IMR-90 (cell line): ENCODE results near the gene CRISPLD2. TPM values are rescaled to one million over a fixed set of nuclear protein-coding genes. Genes with fewer than 3 reads are reported as not detected.

ENCODE experiments used
- ATAC-seq: fragments of 200-7000 bp; cut with Tn5 transposase; 2 replicates; pipeline ENCODE4 v1.9.1; 2020; ENCODE audit warnings: low read depth, mild to moderate bottlenecking, moderate library complexity
- BruUV-seq: library from RNA; stranded (reverse); fragments of 400-500 nt; replicated peaks from 2 replicates; lab custom pipeline; 2021; lab: Mats Ljungman, UMichigan
- CTCF ChIA-PET: fragments of 300-600 bp; formaldehyde crosslinking; extraction: SDS; loops from one replicate; lab custom pipeline; 2021; ENCODE audit warnings: antibody characterized with exemption; lab: Yijun Ruan, JAX
- POLR2A ChIA-PET: fragments of 300-600 bp; sonication (Branson Sonifier 250); formaldehyde crosslinking; loops from one replicate; lab custom pipeline; 2022; ENCODE audit warnings: antibody characterized with exemption; ENCODE audit not compliant: unreplicated experiment; lab: Charles Lee
- DNase-seq: peaks from one replicate; pipeline ENCODE4 v3.0.0; 2013
- H2AFZ ChIP-seq: replicated peaks from 2 replicates; pipeline ENCODE3; 2013; ENCODE audit warnings: low read length, mild to moderate bottlenecking; ENCODE audit not compliant: poor library complexity
- H2AK5ac ChIP-seq: 2 replicates; pipeline ENCODE4 v1.6.1; 2013; ENCODE audit warnings: low read depth, low read length, inconsistent platforms
- H2AK9ac ChIP-seq: replicated peaks from 2 replicates; pipeline ENCODE3; 2013; ENCODE audit warnings: mild to moderate bottlenecking, low read depth, low read length, moderate library complexity; ENCODE audit not compliant: poor library complexity
- H2BK120ac ChIP-seq: 2 replicates; pipeline ENCODE4 v1.6.1; 2013; ENCODE audit warnings: low read depth, low read length, inconsistent platforms
- H2BK15ac ChIP-seq: 3 replicates; pipeline ENCODE4 v1.6.1; 2013; ENCODE audit warnings: low read depth, low read length, inconsistent platforms
- H2BK20ac ChIP-seq: 2 replicates; pipeline ENCODE4 v1.6.1; 2013; ENCODE audit warnings: low read depth, mild to moderate bottlenecking, inconsistent platforms, low read length, moderate library complexity
- H2BK5ac ChIP-seq: 2 replicates; pipeline ENCODE4 v1.6.1; 2013; ENCODE audit warnings: mild to moderate bottlenecking, low read depth, low read length, inconsistent platforms; ENCODE audit not compliant: poor library complexity, severe bottlenecking
- H3K14ac ChIP-seq: replicated peaks from 2 replicates; pipeline ENCODE4 v1.6.1; 2013; ENCODE audit warnings: low read depth, low read length, inconsistent platforms
- H3K18ac ChIP-seq: 2 replicates; pipeline ENCODE4 v1.6.1; 2013; ENCODE audit warnings: low read depth, low read length, control low read depth
- H3K23ac ChIP-seq: 2 replicates; pipeline ENCODE4 v1.6.1; 2013; ENCODE audit warnings: low read depth, low read length, inconsistent platforms
- H3K27ac ChIP-seq: 2 replicates; pipeline ENCODE4 v1.5.1; 2013; ENCODE audit warnings: mild to moderate bottlenecking, control low read depth, low read length; ENCODE audit not compliant: insufficient read depth
- H3K27me3 ChIP-seq: 2 replicates; pipeline ENCODE4 v1.6.1; 2013; ENCODE audit warnings: low read length; ENCODE audit not compliant: control insufficient read depth, insufficient read depth
- H3K36me3 ChIP-seq: 2 replicates; pipeline ENCODE4 v1.6.1; 2013; ENCODE audit warnings: low read length, mixed read lengths; ENCODE audit not compliant: control insufficient read depth, insufficient read depth
- H3K4ac ChIP-seq: 2 replicates; pipeline ENCODE4 v1.6.1; 2013; ENCODE audit warnings: low read depth, low read length, inconsistent platforms
- H3K4me1 ChIP-seq: 2 replicates; pipeline ENCODE4 v1.6.1; 2013; ENCODE audit warnings: low read length, mixed read lengths; ENCODE audit not compliant: control insufficient read depth, insufficient read depth
- H3K4me2 ChIP-seq: 2 replicates; pipeline ENCODE4 v1.6.1; 2013; ENCODE audit warnings: low read depth, mild to moderate bottlenecking, control low read depth, low read length, moderate library complexity
- H3K4me3 ChIP-seq: 2 replicates; pipeline ENCODE4 v1.5.1; 2013; ENCODE audit warnings: low read depth, mild to moderate bottlenecking, control low read depth, low read length, moderate library complexity; ENCODE audit not compliant: insufficient read depth
- H3K56ac ChIP-seq: 2 replicates; pipeline ENCODE4 v1.6.1; 2013; ENCODE audit warnings: low read length, inconsistent platforms; ENCODE audit not compliant: insufficient read depth; ENCODE audit errors: extremely low read depth
- H3K79me1 ChIP-seq, 2 experiments: 2 replicates each; pipeline ENCODE4 v1.6.1; 2013; ENCODE audit warnings: low read length in 2 of 2, inconsistent platforms in 1 of 2, low read depth in 1 of 2
- H3K9ac ChIP-seq: 2 replicates; pipeline ENCODE4 v1.6.1; 2013; ENCODE audit warnings: low read depth, low read length, control low read depth
- H3K9me1 ChIP-seq: 2 replicates; pipeline ENCODE4 v1.6.1; 2013; ENCODE audit warnings: low read length, inconsistent platforms; ENCODE audit not compliant: insufficient read depth
- H3K9me3 ChIP-seq: 2 replicates; pipeline ENCODE4 v1.6.1; 2013; ENCODE audit warnings: low read length; ENCODE audit not compliant: control insufficient read depth, insufficient read depth
- H4K20me1 ChIP-seq: 2 replicates; pipeline ENCODE4 v1.6.1; 2013; ENCODE audit warnings: low read length, inconsistent platforms; ENCODE audit not compliant: insufficient read depth
- H4K5ac ChIP-seq: 2 replicates; pipeline ENCODE4 v1.6.1; 2013; ENCODE audit warnings: mild to moderate bottlenecking, low read depth, low read length, control low read depth
- H4K8ac ChIP-seq, 2 experiments: 2 replicates each; pipeline ENCODE4 v1.6.1; 2013; ENCODE audit warnings: low read depth in 2 of 2, low read length in 2 of 2, control low read depth in 1 of 2, inconsistent platforms in 1 of 2
- H4K91ac ChIP-seq: 2 replicates; pipeline ENCODE4 v1.6.1; 2013; ENCODE audit warnings: low read depth, low read length, inconsistent platforms; ENCODE audit not compliant: insufficient read depth
- BHLHE40 ChIP-seq: fragments of 150-350 bp; IDR thresholded peaks from 2 replicates; pipeline ENCODE4 v1.6.1; 2016; ENCODE audit warnings: mild to moderate bottlenecking, low read depth, low read length
- CTCF ChIP-seq: conservative IDR thresholded peaks from 2 replicates; pipeline ENCODE4 v1.5.1; 2012; ENCODE audit warnings: mild to moderate bottlenecking, low read depth, low read length, improper control_type of control experiment
- MAFK ChIP-seq: IDR thresholded peaks from 2 replicates; pipeline ENCODE4 v1.6.1; 2012; ENCODE audit warnings: low read depth, low read length, improper control_type of control experiment
- MAZ ChIP-seq: IDR thresholded peaks from 2 replicates; pipeline ENCODE4 v1.6.1; 2012; ENCODE audit warnings: low read depth, mild to moderate bottlenecking, low read length, improper control_type of control experiment, moderate library complexity, borderline replicate concordance
- MXI1 ChIP-seq: IDR thresholded peaks from 2 replicates; pipeline ENCODE4 v1.6.1; 2012; ENCODE audit warnings: low read depth, mild to moderate bottlenecking, low read length, moderate library complexity, borderline replicate concordance
- SMC3 ChIP-seq: fragments of 150-350 bp; IDR thresholded peaks from 2 replicates; pipeline ENCODE4 v1.6.1; 2016; ENCODE audit warnings: low read depth, mild to moderate bottlenecking, antibody characterized with exemption, low read length, moderate library complexity
- WGBS, 2 experiments: methylation state at CpG; one replicate each; pipeline versions ENCODE4 v1.1.5 to v1.1.7; 2013; ENCODE audit warnings: missing lambda C conversion rate in 2 of 2; ENCODE audit not compliant: insufficient read length in 1 of 2; ENCODE audit errors: extremely low coverage in 2 of 2; 5-methylcytosine and 5-hydroxymethylcytosine counted together
- dilution Hi-C: fragments of 300-500 bp; cut with HindIII; formaldehyde crosslinking; loops from one replicate; pipeline ENCODE4 v1.14.3; 2018; ENCODE audit warnings: low sequenced_read_pairs; ENCODE audit not compliant: unreplicated experiment
- in situ Hi-C: fragments of 300-500 bp; cut with MboI; formaldehyde crosslinking; loops from 3 replicates; pipeline ENCODE4 v1.14.3; 2019; ENCODE audit warnings: low sequenced_read_pairs, inconsistent platforms, mixed read lengths
- intact Hi-C: fragments of 100-400 bp; cut with micrococcal nuclease; formaldehyde crosslinking; loops from 2 replicates; pipeline ENCODE4 v1.10.0; 2022
- polyA plus RNA-seq, 3 experiments: library from polyadenylated mRNA; depleted of rRNA; stranded (reverse); fragments of >200 nt; gene quantifications; 2 replicates each; pipeline ENCODE4 v1.2.3, GENCODE V29; 2012; ENCODE audit warnings: low replicate concordance in 1 of 3
- total RNA-seq: library from RNA; depleted of rRNA; stranded (reverse); fragments of >200 nt; gene quantifications from 2 replicates; pipeline ENCODE4 v1.2.3, GENCODE V29; 2012

The CRISPLD2 gene
- total and polyA plus RNA-seq, 2 of the 4 experiments (the other 2 are of a cell fraction): 23.1 to 37.5 TPM

DNA sequence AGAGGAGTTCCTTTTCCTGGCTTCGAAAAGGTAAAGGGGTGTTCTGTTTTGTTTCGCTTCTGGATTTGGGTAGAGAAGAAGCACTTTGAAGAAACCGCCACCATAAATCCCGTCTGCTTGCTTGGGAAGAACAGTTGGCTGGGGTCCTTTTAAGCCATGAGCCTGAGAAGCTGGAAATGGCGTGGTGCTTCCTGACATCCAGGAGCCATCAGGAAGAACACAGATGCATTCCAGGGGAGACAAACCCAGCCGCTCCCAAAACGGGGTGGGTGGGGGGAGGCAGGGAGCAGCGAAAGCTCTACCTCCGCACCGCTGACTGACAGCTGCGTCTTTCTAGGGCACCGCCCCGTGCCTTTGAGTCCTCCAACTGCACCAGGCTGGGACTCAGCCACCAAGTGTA, 99.9 kb downstream of the CRISPLD2 start:
- Histone ChIP-seq H3K56ac (no peak overlapping the region), H3K4ac (no peak overlapping the region), H2AK5ac (no peak overlapping the region), H4K20me1 (no peaks in the 10 kb centered on the region), H2BK15ac (no peak overlapping the region), H3K18ac (no peak overlapping the region), H3K27me3 (peaks cover 31% of the 10 kb centered on the region), H4K8ac (no peak overlapping the region), H3K23ac (no peak overlapping the region), H2AK9ac (no peak overlapping the region), H4K5ac (no peak overlapping the region), H3K9me3 (no peaks in the 10 kb centered on the region), H3K9me1 (no peaks in the 10 kb centered on the region), H3K14ac (no peak overlapping the region), H3K9ac (no peak overlapping the region), H2AFZ (peak overlapping the region; percentile 21), H2BK120ac (no peak overlapping the region), H4K91ac (no peak overlapping the region), H2BK5ac (no peak overlapping the region), H3K79me1 (no peaks in the 10 kb centered on the region), H2BK20ac (no peak overlapping the region), H3K36me3 (no peaks in the 10 kb centered on the region), H3K4me2 (no peak overlapping the region), H3K27ac (no peak overlapping the region), H3K4me3 (no peak overlapping the region), H3K4me1 (peaks cover 11% of the 10 kb centered on the region; the same call in 1 of the 2 replicates)
- no peak for DNase-seq
- POLR2A ChIA-PET: no interaction called here
- in situ Hi-C loops: no loop called here
- intact Hi-C loops: no loop called here
- no peak for TF ChIP-seq MAFK
- no peak for TF ChIP-seq BHLHE40
- TF ChIP-seq MXI1: no peak
- TF ChIP-seq SMC3: no peak
- TF ChIP-seq CTCF: no peak
- no peak for TF ChIP-seq MAZ
- 83% methylated on average over 1 of the region's 13 CpGs; no CpG with 5 or more reads in 1 of the 2 experiments for WGBS, 2 experiments
- dilution Hi-C loops: no loop called here
- CTCF ChIA-PET: interaction anchor here (0.5 kb wide), 1 partner anchor 297 kb away, joined by 3 read pairs; no protein-coding TSS in a partner anchor
- no TSS peak for BruUV-seq
- no peak for ATAC-seq
